Measurements from ENCODE around the gene TSPAN16.

DNA sequence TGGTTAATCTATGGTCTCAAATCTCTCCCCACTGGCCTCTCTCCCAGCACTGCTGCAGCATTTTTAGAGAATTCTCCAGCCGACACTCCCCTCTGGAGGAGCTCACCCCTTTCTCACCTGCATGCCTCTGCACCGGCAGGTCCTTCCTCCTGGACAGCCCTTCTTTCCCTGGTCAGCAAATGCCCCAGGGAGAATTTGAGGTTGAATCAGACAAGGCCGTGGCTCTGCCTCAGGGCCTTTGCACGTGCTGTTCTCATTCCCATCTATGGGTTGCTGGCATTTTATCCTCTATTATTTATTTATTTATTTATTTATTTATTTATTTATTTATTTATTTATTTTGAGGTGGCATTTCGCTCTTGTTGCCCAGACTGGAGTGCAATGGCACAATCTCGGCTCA is 32.2 kb upstream of the TSPAN16 start:
- TF ChIP-seq CTCF (IDR thresholded peaks at IDR 0.05 in 8 of 11, conservative IDR thresholded peaks at IDR 0.05 in 3 of 11) (no peak), POLR2A (IDR thresholded peaks at IDR 0.05) (no peak), POLR2AphosphoS5 (IDR thresholded peaks at IDR 0.05) (no peak)

Measured in spleen (tissue), 7 donors.